HCT116 (cell line): ENCODE data around the gene OXER1.

Experiments used
- CBX3 ChIP-seq: IDR thresholded peaks from 2 replicates; pipeline ENCODE4 v1.6.1; 2012; ENCODE audit warnings: low read depth
- MAX ChIP-seq: IDR thresholded peaks from 2 replicates; pipeline ENCODE4 v1.6.1; 2012
- POLR2AphosphoS5 ChIP-seq: IDR thresholded peaks from 2 replicates; pipeline ENCODE4 v1.6.1; 2011; ENCODE audit warnings: mild to moderate bottlenecking, low read depth, low read length, moderate library complexity
- TF ChIP-seq, protein P1 (sequence below), 3 experiments: fragments of 200-600 bp in 1 of 3; sonication (generic) in 1 of 3; IDR thresholded peaks in 2 of 3; conservative IDR thresholded peaks in 1 of 3; 2 replicates each; pipeline ENCODE4 v1.5.1; 2012 to 2017; ENCODE audit warnings: low read depth in 2 of 3, low read length in 2 of 3, antibody characterized with exemption in 1 of 3, borderline replicate concordance in 1 of 3, control low read depth in 1 of 3, mild to moderate bottlenecking in 1 of 3, mixed read lengths in 1 of 3, mixed run types in 1 of 3, moderate library complexity in 1 of 3; ENCODE audit not compliant: insufficient read depth in 1 of 3

DNA sequence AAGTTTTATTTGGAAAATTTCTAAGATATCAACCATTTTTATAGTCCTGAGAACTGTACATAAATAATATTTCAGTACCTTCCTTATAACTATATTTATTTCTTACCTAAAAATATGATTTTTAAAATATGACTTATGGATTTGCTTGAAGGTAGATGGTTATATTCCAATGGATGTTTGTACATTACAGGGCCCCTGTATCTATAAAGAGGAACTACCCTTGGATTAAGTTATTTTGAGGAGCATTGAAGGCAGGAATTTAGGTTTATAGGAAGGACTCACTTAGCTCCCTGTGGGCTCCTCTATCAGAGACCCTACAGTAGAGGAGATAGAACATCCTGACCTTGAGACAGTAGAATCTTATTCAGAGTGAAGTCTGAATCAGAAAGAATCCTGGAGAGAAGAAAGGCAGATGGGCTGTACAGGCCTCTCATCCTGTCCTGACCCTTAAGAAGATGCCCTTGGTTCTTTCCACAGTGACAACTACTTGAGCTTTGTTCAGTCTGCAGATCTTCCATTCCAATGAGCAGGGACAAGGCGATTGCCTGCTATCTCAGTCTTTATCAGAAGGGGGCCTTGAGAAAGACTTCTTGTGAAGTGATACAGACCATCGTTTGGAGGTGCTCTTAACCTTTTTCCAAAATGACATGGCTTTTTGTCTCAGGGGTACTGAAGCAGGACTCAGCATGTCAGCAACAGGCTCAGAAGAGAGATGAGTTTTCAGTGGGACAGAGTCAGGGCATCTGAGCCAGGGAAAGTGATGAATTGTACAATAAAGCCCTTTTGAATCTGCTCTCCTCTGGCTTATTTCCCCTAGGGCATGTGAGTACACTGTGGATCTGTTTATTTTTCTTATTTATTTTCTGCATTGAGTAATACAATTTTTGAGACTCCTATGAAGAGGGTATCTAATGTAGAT, 20.9 kb downstream of the OXER1 start:
- TF ChIP-seq MAX (no peak), CBX3 (no peak), POLR2AphosphoS5 (no peak)
- TF ChIP-seq, protein P1, sequence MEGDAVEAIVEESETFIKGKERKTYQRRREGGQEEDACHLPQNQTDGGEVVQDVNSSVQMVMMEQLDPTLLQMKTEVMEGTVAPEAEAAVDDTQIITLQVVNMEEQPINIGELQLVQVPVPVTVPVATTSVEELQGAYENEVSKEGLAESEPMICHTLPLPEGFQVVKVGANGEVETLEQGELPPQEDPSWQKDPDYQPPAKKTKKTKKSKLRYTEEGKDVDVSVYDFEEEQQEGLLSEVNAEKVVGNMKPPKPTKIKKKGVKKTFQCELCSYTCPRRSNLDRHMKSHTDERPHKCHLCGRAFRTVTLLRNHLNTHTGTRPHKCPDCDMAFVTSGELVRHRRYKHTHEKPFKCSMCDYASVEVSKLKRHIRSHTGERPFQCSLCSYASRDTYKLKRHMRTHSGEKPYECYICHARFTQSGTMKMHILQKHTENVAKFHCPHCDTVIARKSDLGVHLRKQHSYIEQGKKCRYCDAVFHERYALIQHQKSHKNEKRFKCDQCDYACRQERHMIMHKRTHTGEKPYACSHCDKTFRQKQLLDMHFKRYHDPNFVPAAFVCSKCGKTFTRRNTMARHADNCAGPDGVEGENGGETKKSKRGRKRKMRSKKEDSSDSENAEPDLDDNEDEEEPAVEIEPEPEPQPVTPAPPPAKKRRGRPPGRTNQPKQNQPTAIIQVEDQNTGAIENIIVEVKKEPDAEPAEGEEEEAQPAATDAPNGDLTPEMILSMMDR (IDR thresholded peaks at IDR 0.05 in 2 of 3, conservative IDR thresholded peaks at IDR 0.05 in 1 of 3; ENCODE audit: borderline replicate concordance in 1 of 3, insufficient read depth in 1 of 3, low read depth in 2 of 3, low read length in 2 of 3) = no peak
